OCI-LY1 (cell line): ENCODE measurements around the gene ADAMTSL3.

ENCODE experiments used
- H2AFZ ChIP-seq: fragments of 200-600 bp; sonication (generic), shearing (Covaris generic); 2 replicates; pipeline ENCODE4 v1.6.0; 2014; ENCODE audit warnings: antibody characterized with exemption, mild to moderate bottlenecking, low read length
- H3F3A ChIP-seq: fragments of 200-600 bp; sonication (generic), shearing (Covaris generic); 2 replicates; pipeline ENCODE4 v1.6.0; 2014; ENCODE audit warnings: mild to moderate bottlenecking, antibody characterized with exemption, low read length, moderate library complexity; ENCODE audit not compliant: insufficient read depth
- H3K27ac ChIP-seq: fragments of 200-600 bp; sonication (generic); 2 replicates; pipeline ENCODE4 v1.5.1; 2014; ENCODE audit warnings: low read length, mixed run types, mild to moderate bottlenecking, low read depth; ENCODE audit not compliant: poor library complexity, severe bottlenecking
- H3K27me3 ChIP-seq: fragments of 200-600 bp; sonication (generic); 2 replicates; pipeline ENCODE4 v1.6.0; 2014; ENCODE audit warnings: antibody characterized with exemption, mild to moderate bottlenecking, low read length, moderate library complexity; ENCODE audit not compliant: insufficient read depth
- H3K36me3 ChIP-seq: fragments of 200-600 bp; sonication (generic); 2 replicates; pipeline ENCODE4 v1.6.1; 2014; ENCODE audit warnings: mild to moderate bottlenecking, antibody characterized with exemption, low read length, moderate library complexity, mixed read lengths; ENCODE audit not compliant: insufficient read depth
- H3K4me1 ChIP-seq: fragments of 200-600 bp; sonication (generic); 2 replicates; pipeline ENCODE4 v1.5.1; 2014; ENCODE audit warnings: mild to moderate bottlenecking, low read length, moderate library complexity; ENCODE audit not compliant: insufficient read depth, severe bottlenecking
- H3K4me2 ChIP-seq: fragments of 200-600 bp; sonication (generic), shearing (Covaris generic); 2 replicates; pipeline ENCODE4 v1.6.1; 2014; ENCODE audit warnings: low read length
- H3K4me3 ChIP-seq: fragments of 200-600 bp; sonication (generic); 2 replicates; pipeline ENCODE4 v1.5.1; 2014; ENCODE audit warnings: low read length, low read depth, mild to moderate bottlenecking, mixed read lengths; ENCODE audit not compliant: poor library complexity, severe bottlenecking
- H3K79me2 ChIP-seq: fragments of 200-600 bp; shearing (Covaris generic); 2 replicates; pipeline ENCODE4 v1.6.1; 2016; ENCODE audit warnings: mixed run types, low read length, mixed read lengths; ENCODE audit not compliant: insufficient read depth
- H3K9ac ChIP-seq: fragments of 200-600 bp; sonication (generic), shearing (Covaris generic); 2 replicates; pipeline ENCODE4 v1.6.1; 2014; ENCODE audit warnings: mild to moderate bottlenecking, low read length, mixed read lengths
- H3K9me2 ChIP-seq: fragments of 200-600 bp; sonication (generic), shearing (Covaris generic); 2 replicates; pipeline ENCODE4 v1.6.1; 2014; ENCODE audit warnings: low read depth, mild to moderate bottlenecking, low read length, mixed read lengths
- H3K9me3 ChIP-seq: fragments of 200-600 bp; shearing (Covaris generic); 2 replicates; pipeline ENCODE4 v1.6.1; 2014; ENCODE audit warnings: low read length, mixed read lengths
- H4K20me1 ChIP-seq: fragments of 200-600 bp; sonication (generic), shearing (Covaris generic); 2 replicates; pipeline ENCODE4 v1.6.0; 2016; ENCODE audit warnings: mild to moderate bottlenecking, low read length; ENCODE audit not compliant: insufficient read depth
- EZH2 ChIP-seq: fragments of 200-600 bp; sonication (generic), shearing (Covaris generic); IDR thresholded peaks from 2 replicates; pipeline ENCODE4 v1.8.0; 2017; ENCODE audit warnings: borderline replicate concordance, mixed run types, mild to moderate bottlenecking, antibody characterized with exemption, low read length, moderate library complexity, mixed read lengths
- TF ChIP-seq, protein P1 (sequence below): fragments of 200-600 bp; sonication (generic), shearing (Covaris generic); IDR thresholded peaks from 2 replicates; pipeline ENCODE4 v1.5.1; 2017; ENCODE audit warnings: mild to moderate bottlenecking, antibody characterized with exemption, low read length, moderate library complexity, mixed read lengths

ADAMTSL3 gene

DNA sequence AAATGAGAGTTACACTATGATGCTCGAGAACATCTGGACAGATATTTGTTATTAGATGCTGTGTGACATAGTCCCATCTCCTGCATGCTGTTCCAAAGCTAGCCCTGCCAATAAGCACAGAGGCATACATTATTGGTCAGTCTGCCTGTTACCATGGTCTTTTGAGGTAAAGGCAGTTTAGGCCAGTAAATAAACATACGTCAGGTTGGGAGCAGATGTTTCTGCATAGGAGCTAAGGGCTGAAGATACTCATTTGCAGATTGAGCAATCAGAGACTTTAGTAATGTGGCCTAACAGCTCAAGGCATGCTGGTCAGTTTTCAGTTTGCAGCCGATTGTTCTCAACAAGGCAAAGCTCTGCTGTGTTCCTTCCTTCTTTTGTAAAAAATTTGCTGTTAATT is 192.9 kb downstream of the ADAMTSL3 start:
- no peaks in the 10 kb centered on the region for H3K79me2 ChIP-seq
- H3K4me2 ChIP-seq, result no peak overlapping the region
- no peak overlapping the region for H2AFZ ChIP-seq
- TF ChIP-seq, protein P1, sequence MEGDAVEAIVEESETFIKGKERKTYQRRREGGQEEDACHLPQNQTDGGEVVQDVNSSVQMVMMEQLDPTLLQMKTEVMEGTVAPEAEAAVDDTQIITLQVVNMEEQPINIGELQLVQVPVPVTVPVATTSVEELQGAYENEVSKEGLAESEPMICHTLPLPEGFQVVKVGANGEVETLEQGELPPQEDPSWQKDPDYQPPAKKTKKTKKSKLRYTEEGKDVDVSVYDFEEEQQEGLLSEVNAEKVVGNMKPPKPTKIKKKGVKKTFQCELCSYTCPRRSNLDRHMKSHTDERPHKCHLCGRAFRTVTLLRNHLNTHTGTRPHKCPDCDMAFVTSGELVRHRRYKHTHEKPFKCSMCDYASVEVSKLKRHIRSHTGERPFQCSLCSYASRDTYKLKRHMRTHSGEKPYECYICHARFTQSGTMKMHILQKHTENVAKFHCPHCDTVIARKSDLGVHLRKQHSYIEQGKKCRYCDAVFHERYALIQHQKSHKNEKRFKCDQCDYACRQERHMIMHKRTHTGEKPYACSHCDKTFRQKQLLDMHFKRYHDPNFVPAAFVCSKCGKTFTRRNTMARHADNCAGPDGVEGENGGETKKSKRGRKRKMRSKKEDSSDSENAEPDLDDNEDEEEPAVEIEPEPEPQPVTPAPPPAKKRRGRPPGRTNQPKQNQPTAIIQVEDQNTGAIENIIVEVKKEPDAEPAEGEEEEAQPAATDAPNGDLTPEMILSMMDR, result no peak
- no peak for TF ChIP-seq EZH2
- no peaks in the 10 kb centered on the region for H3F3A ChIP-seq
- H3K9me3 ChIP-seq, result no peaks in the 10 kb centered on the region
- no peak overlapping the region for H3K9ac ChIP-seq
- H3K27me3 ChIP-seq, result no peaks in the 10 kb centered on the region
- H3K36me3 ChIP-seq, result no peaks in the 10 kb centered on the region
- no peak overlapping the region for H3K27ac ChIP-seq
- H3K4me3 ChIP-seq, result no peak overlapping the region
- H3K4me1 ChIP-seq, result no peaks in the 10 kb centered on the region
- H3K9me2 ChIP-seq, result no peaks in the 10 kb centered on the region
- no peaks in the 10 kb centered on the region for H4K20me1 ChIP-seq

DNA sequence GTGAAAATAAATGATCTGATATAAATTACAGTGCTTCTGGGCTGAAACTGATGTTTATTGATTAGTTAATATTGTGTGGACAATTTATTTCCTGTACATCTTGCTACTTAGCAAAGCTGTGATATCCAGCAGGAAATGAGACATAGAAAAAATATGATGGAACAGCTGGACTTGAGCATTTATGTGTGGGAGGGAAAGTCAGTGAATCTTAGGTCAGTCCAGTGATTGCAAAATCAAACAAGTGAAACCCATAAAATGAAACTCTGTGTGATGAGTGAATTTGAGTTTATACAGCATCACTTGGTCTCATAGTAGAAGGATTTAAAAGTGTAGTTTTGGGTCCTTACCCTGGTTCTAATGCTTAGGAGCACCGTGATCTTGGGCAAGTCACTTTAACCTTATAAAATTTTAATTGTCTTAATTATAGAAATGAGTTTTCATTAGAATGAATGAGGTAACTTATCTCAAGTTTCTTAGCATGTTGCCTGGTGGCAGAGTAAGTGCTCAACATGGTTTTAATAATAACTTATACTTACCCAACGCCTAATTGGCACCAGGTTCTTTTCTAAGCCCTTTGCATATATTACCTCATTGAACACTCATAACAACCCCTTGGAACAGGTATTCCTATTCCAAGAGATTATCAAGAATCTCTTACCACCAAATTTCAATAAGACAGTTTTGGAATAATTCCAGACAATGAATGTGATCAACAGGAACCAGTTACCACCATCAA is 194.6 kb downstream of the ADAMTSL3 start:
- Histone ChIP-seq H3K9me2 (no peaks in the 10 kb centered on the region), H3K9ac (no peak overlapping the region), H3K27me3 (no peaks in the 10 kb centered on the region), H3K79me2 (no peaks in the 10 kb centered on the region), H3K36me3 (no peaks in the 10 kb centered on the region), H3K27ac (no peak overlapping the region), H2AFZ (no peak overlapping the region), H3K4me1 (no peaks in the 10 kb centered on the region), H3K4me3 (no peak overlapping the region), H3F3A (no peaks in the 10 kb centered on the region), H4K20me1 (no peaks in the 10 kb centered on the region), H3K9me3 (no peaks in the 10 kb centered on the region), H3K4me2 (no peak overlapping the region)
- TF ChIP-seq, protein P1, result no peak
- TF ChIP-seq EZH2, result no peak

DNA sequence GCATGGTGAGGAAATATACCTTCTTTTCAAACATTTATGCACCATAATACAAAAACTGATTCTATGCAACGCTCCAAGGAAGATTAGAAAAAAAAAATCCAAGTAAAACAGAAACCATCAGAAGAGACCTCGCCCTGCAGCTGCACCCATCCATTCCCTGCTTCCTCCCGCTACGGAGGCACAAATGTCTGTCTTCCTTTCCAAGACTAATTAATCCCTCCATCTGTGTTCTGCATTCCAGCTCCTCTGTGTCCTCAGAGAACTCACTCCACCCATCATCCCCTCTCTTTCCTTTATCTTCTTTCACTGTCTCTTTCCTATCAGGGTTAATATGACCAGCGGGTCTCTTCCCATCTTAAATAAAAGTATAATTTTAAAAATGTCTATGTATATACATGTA is 196.1 kb downstream of the ADAMTSL3 start:
- Histone ChIP-seq H3F3A (no peaks in the 10 kb centered on the region), H4K20me1 (no peaks in the 10 kb centered on the region), H2AFZ (no peak overlapping the region), H3K27me3 (no peaks in the 10 kb centered on the region), H3K4me1 (no peaks in the 10 kb centered on the region), H3K9me3 (no peaks in the 10 kb centered on the region), H3K9me2 (no peaks in the 10 kb centered on the region), H3K79me2 (no peaks in the 10 kb centered on the region), H3K9ac (no peak overlapping the region), H3K4me3 (no peak overlapping the region), H3K27ac (no peak overlapping the region), H3K36me3 (no peaks in the 10 kb centered on the region), H3K4me2 (no peak overlapping the region)
- TF ChIP-seq, protein P1, result no peak
- no peak for TF ChIP-seq EZH2
